H1 (cell line): ENCODE data around the gene VMO1. TPM values are rescaled to one million over a fixed set of nuclear protein-coding genes. Genes with fewer than 3 reads are reported as not detected.

Source experiments
- CTCF ChIA-PET: fragments of 300-600 bp; sonication (Branson Sonifier 250); formaldehyde crosslinking; loops from one replicate; lab custom pipeline; 2021; ENCODE audit not compliant: partially characterized antibody; lab: Charles Lee
- POLR2A ChIA-PET: fragments of 300-600 bp; sonication (Branson Sonifier 250); formaldehyde crosslinking; loops from one replicate; lab custom pipeline; 2021; ENCODE audit warnings: inconsistent platforms; ENCODE audit not compliant: partially characterized antibody; lab: Charles Lee
- DNase-seq, 2 experiments: peaks; one replicate each; pipeline versions ENCODE4 v3.0.0 to v3.0.0-alpha.2; 2010 to 2022; ENCODE audit warnings: low spot score in 2 of 2, low read depth in 1 of 2, mixed read lengths in 1 of 2
- FAIRE-seq: peaks from 2 replicates; lab custom pipeline; 2011; peaks lifted over from hg19 to GRCh38; lab: Jason Lieb, UNC
- H2AFZ ChIP-seq: 2 replicates; pipeline ENCODE4 v1.8.1; 2012; ENCODE audit warnings: low read length, inconsistent platforms
- H2AK5ac ChIP-seq: 2 replicates; pipeline ENCODE4 v1.6.1; 2013; ENCODE audit warnings: low read depth, low read length
- H2BK120ac ChIP-seq: replicated peaks from 2 replicates; pipeline ENCODE3; 2013; ENCODE audit warnings: low read depth, low read length, inconsistent platforms
- H2BK12ac ChIP-seq: 2 replicates; pipeline ENCODE4 v1.6.1; 2013; ENCODE audit warnings: low read depth, low read length
- H2BK15ac ChIP-seq: 2 replicates; pipeline ENCODE4 v1.6.1; 2013; ENCODE audit warnings: low read length
- H2BK20ac ChIP-seq: 2 replicates; pipeline ENCODE4 v1.6.1; 2013; ENCODE audit warnings: low read length
- H2BK5ac ChIP-seq: 2 replicates; pipeline ENCODE4 v1.6.1; 2013; ENCODE audit warnings: low read depth, low read length
- H3K14ac ChIP-seq: 2 replicates; pipeline ENCODE4 v1.6.1; 2013; ENCODE audit warnings: inconsistent platforms; ENCODE audit not compliant: insufficient read length
- H3K18ac ChIP-seq: 2 replicates; pipeline ENCODE4 v1.6.1; 2013; ENCODE audit warnings: low read length; ENCODE audit errors: extremely low read depth
- H3K23ac ChIP-seq: 2 replicates; pipeline ENCODE4 v1.6.1; 2013; ENCODE audit warnings: inconsistent platforms; ENCODE audit not compliant: insufficient read length
- H3K23me2 ChIP-seq: 2 replicates; pipeline ENCODE4 v1.6.1; 2013; ENCODE audit warnings: low read depth, low read length
- H3K27ac ChIP-seq: 2 replicates; pipeline ENCODE4 v1.6.1; 2011; ENCODE audit warnings: low read depth, low read length, inconsistent platforms
- H3K27me3 ChIP-seq, 4 experiments: replicated peaks in 1 of 4; 1 replicate in 1 of 4; 2 replicates in 3 of 4; pipeline versions ENCODE4 v1.6.1 to v1.8.1; 2011 to 2013; ENCODE audit warnings: low read length in 3 of 4, mild to moderate bottlenecking in 3 of 4, inconsistent platforms in 2 of 4, mixed read lengths in 2 of 4, moderate library complexity in 1 of 4; ENCODE audit not compliant: control insufficient read depth in 3 of 4, insufficient read depth in 3 of 4; ENCODE audit errors: extremely low read depth in 1 of 4
- H3K36me3 ChIP-seq, 4 experiments: 2 replicates each; pipeline versions ENCODE4 v1.6.1 to v1.8.1; 2011 to 2013; ENCODE audit warnings: mild to moderate bottlenecking in 4 of 4, low read length in 3 of 4, moderate library complexity in 2 of 4, control low read depth in 1 of 4, inconsistent platforms in 1 of 4; ENCODE audit not compliant: insufficient read depth in 4 of 4, control insufficient read depth in 2 of 4
- H3K4ac ChIP-seq: replicated peaks from 2 replicates; pipeline ENCODE3; 2013; ENCODE audit warnings: low read length, low read depth, mixed read lengths, inconsistent platforms; ENCODE audit not compliant: insufficient read length
- H3K4me1 ChIP-seq, 4 experiments: replicated peaks in 1 of 4; 1 replicate in 1 of 4; 2 replicates in 3 of 4; pipeline versions ENCODE4 v1.6.1 to v1.8.1; 2011 to 2013; ENCODE audit warnings: low read length in 3 of 4, inconsistent platforms in 2 of 4, mixed read lengths in 1 of 4; ENCODE audit not compliant: insufficient read depth in 4 of 4, control insufficient read depth in 3 of 4
- H3K4me2 ChIP-seq, 2 experiments: 2 replicates each; pipeline versions ENCODE4 v1.6.1 to v1.8.1; 2011 to 2013; ENCODE audit warnings: low read depth in 2 of 2, low read length in 2 of 2, control low read depth in 1 of 2, inconsistent platforms in 1 of 2, mild to moderate bottlenecking in 1 of 2; ENCODE audit not compliant: insufficient read depth in 1 of 2
- H3K4me3 ChIP-seq, 4 experiments: fragments of 200-600, 300-600 bp in 1 of 4; sonication (generic), shearing (Covaris generic), sonication (Bioruptor Twin) in 1 of 4; 2 replicates each; pipeline versions ENCODE4 v1.5.1 to v1.8.1; 2011 to 2016; ENCODE audit warnings: low read length in 4 of 4, low read depth in 3 of 4, control low read depth in 2 of 4, inconsistent platforms in 2 of 4, mild to moderate bottlenecking in 2 of 4, mixed read lengths in 1 of 4, moderate library complexity in 1 of 4; ENCODE audit not compliant: insufficient read depth in 2 of 4; ENCODE audit errors: extremely low read depth in 1 of 4
- H3K56ac ChIP-seq: replicated peaks from 2 replicates; pipeline ENCODE3; 2013; ENCODE audit warnings: low read depth, mild to moderate bottlenecking, mixed read lengths, low read length, inconsistent platforms; ENCODE audit not compliant: insufficient read length
- H3K79me1 ChIP-seq: 2 replicates; pipeline ENCODE4 v1.6.1; 2013; ENCODE audit warnings: low read depth, low read length, control low read depth
- H3K79me2 ChIP-seq, 2 experiments: 2 replicates each; pipeline versions ENCODE4 v1.6.1 to v1.8.1; 2012 to 2013; ENCODE audit warnings: low read length in 2 of 2, mild to moderate bottlenecking in 2 of 2, inconsistent platforms in 1 of 2; ENCODE audit not compliant: insufficient read depth in 2 of 2, control insufficient read depth in 1 of 2
- H3K9ac ChIP-seq, 4 experiments: replicated peaks in 1 of 4; 1 replicate in 1 of 4; 2 replicates in 3 of 4; pipeline versions ENCODE4 v1.6.1 to v1.8.1; 2011 to 2013; ENCODE audit warnings: low read depth in 3 of 4, low read length in 3 of 4, control low read depth in 2 of 4, mild to moderate bottlenecking in 2 of 4, moderate library complexity in 2 of 4, inconsistent platforms in 1 of 4; ENCODE audit errors: extremely low read depth in 1 of 4
- H3K9me3 ChIP-seq, 2 experiments: 2 replicates each; pipeline versions ENCODE4 v1.6.1 to v1.8.1; 2012 to 2013; ENCODE audit warnings: mild to moderate bottlenecking in 2 of 2, moderate library complexity in 2 of 2, control low read depth in 1 of 2, inconsistent platforms in 1 of 2, low read depth in 1 of 2, low read length in 1 of 2, mixed read lengths in 1 of 2; ENCODE audit not compliant: insufficient read depth in 2 of 2
- H4K20me1 ChIP-seq, 2 experiments: replicated peaks in 1 of 2; 2 replicates each; pipeline versions ENCODE3 to v1.8.1; 2011 to 2013; ENCODE audit warnings: inconsistent platforms in 2 of 2, low read length in 2 of 2, mild to moderate bottlenecking in 1 of 2; ENCODE audit not compliant: insufficient read depth in 2 of 2, control insufficient read depth in 1 of 2
- H4K5ac ChIP-seq: 2 replicates; pipeline ENCODE4 v1.6.1; 2013; ENCODE audit warnings: low read length, low read depth, mixed read lengths, inconsistent platforms; ENCODE audit not compliant: insufficient read length
- H4K8ac ChIP-seq: 2 replicates; pipeline ENCODE4 v1.8.0; 2013; ENCODE audit warnings: mild to moderate bottlenecking, moderate library complexity, low read length, inconsistent platforms; ENCODE audit not compliant: insufficient read depth; ENCODE audit errors: extremely low read depth
- H4K91ac ChIP-seq: replicated peaks from 2 replicates; pipeline ENCODE3; 2013; ENCODE audit warnings: low read length, mixed read lengths, inconsistent platforms; ENCODE audit not compliant: insufficient read length
- BACH1 ChIP-seq: IDR thresholded peaks from 2 replicates; pipeline ENCODE4 v1.6.1; 2012; ENCODE audit warnings: low read length, improper control_type of control experiment
- CREB1 ChIP-seq: IDR thresholded peaks from 2 replicates; pipeline ENCODE4 v1.6.1; 2012; ENCODE audit warnings: inconsistent platforms
- HDAC2 ChIP-seq, 2 experiments: fragments of 300-600 bp in 1 of 2; sonication (generic) in 1 of 2; IDR thresholded peaks; 2 replicates each; pipeline ENCODE4 v1.6.1; 2011 to 2012; ENCODE audit warnings: low read depth in 2 of 2, low read length in 2 of 2, mild to moderate bottlenecking in 2 of 2, moderate library complexity in 2 of 2, borderline replicate concordance in 1 of 2, inconsistent platforms in 1 of 2
- JUN ChIP-seq: IDR thresholded peaks from 2 replicates; pipeline ENCODE4 v1.6.1; 2011; ENCODE audit warnings: low read depth, mild to moderate bottlenecking, improper control_type of control experiment, low read length
- KDM4A ChIP-seq: IDR thresholded peaks from one replicate; pipeline ENCODE4 v1.7.1; 2012; ENCODE audit warnings: low read depth, mild to moderate bottlenecking, moderate library complexity, low read length, inconsistent platforms; ENCODE audit not compliant: severe bottlenecking
- POLR2AphosphoS5 ChIP-seq: IDR thresholded peaks from 2 replicates; pipeline ENCODE4 v1.6.1; 2011; ENCODE audit warnings: low read depth, low read length
- SIN3A ChIP-seq, 2 experiments: IDR thresholded peaks in 1 of 2; conservative IDR thresholded peaks in 1 of 2; 2 replicates each; pipeline ENCODE4 v1.6.1; 2011 to 2012; ENCODE audit warnings: low read length in 2 of 2, improper control_type of control experiment in 1 of 2, low read depth in 1 of 2, mild to moderate bottlenecking in 1 of 2
- SP2 ChIP-seq: IDR thresholded peaks from 2 replicates; pipeline ENCODE4 v1.6.1; 2012; ENCODE audit warnings: mild to moderate bottlenecking, low read length, inconsistent platforms
- SP4 ChIP-seq: IDR thresholded peaks from 2 replicates; pipeline ENCODE4 v1.6.1; 2012; ENCODE audit warnings: low read length, inconsistent platforms
- USF2 ChIP-seq: IDR thresholded peaks from 2 replicates; pipeline ENCODE4 v1.6.1; 2011; ENCODE audit warnings: low read length, improper control_type of control experiment
- WGBS, 2 experiments: shearing (Covaris generic) in 1 of 2; methylation state at CpG; one replicate each; pipeline versions ENCODE4 v1.1.6 to v1.1.7; 2013 to 2015; ENCODE audit warnings: low lambda C conversion rate in 2 of 2, mixed read lengths in 2 of 2, inconsistent platforms in 1 of 2, low coverage in 1 of 2, missing lambda C conversion rate in 1 of 2; ENCODE audit not compliant: insufficient replicate concordance in 2 of 2, insufficient coverage in 1 of 2, insufficient read length in 1 of 2; ENCODE audit errors: extremely low coverage in 1 of 2, missing lambda C conversion rate in 1 of 2; 5-methylcytosine and 5-hydroxymethylcytosine counted together
- polyA plus RNA-seq, 7 experiments: library from polyadenylated mRNA; depleted of rRNA in 3 of 7; stranded (reverse) in 5 of 7; unstranded in 2 of 7; fragments of >200 nt in 5 of 7; fragments of 200-250 nt in 2 of 7; gene quantifications; 1 replicate in 5 of 7; 2 replicates in 1 of 7; 4 replicates in 1 of 7; pipeline versions ENCODE4 v1.2.1 to v1.2.3, GENCODE V29; 2011 to 2013; ENCODE audit warnings: missing spikeins in 2 of 7, mixed read lengths in 2 of 7
- total RNA-seq: library from RNA; stranded (reverse); fragmentation: NEBNext Ultra II Directional; extraction: Animal tissue kit (Norgen Biotek cat#: 25700); gene quantifications from 2 replicates; pipeline ENCODE4 v1.2.1, GENCODE V29; 2021
- TF ChIP-seq, protein P1 (sequence below): IDR thresholded peaks from 2 replicates; pipeline ENCODE4 v1.6.1; 2012; ENCODE audit warnings: inconsistent platforms

VMO1 gene
- total and polyA plus RNA-seq, 2 of the 8 experiments (the other 6 are each of a cell fraction or from before 2014, with no cell fraction given): 0.30 TPM; not detected in 1

DNA sequence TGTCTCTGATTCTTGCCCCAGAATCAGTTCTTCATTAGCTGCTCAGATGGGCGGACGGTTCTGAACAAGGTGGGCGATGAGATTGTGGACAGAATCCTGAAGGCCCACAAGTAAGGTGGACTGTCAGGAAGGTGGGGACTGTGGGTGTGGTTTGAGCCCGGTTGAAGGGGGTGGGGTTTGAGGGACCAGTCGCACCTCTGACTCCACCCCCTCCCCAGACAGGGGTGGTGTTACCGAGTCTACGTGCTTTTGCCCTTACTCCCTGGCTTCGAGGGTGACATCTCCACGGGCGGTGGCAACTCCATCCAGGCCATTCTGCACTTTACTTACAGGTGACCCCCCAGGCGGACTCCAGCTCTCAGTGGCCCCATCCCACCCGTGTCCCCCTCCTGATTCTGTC lies 32.1 kb upstream of the VMO1 start:
- Histone ChIP-seq H4K8ac (no peak overlapping the region; the same call in 1 of the 2 replicates), H4K91ac (no peak overlapping the region), H3K56ac (no peak overlapping the region), H4K20me1 (peaks cover 3 to 7% of the 10 kb centered on the region in 2 experiments), H3K23ac (no peak overlapping the region), H3K79me1 (no peaks in the 10 kb centered on the region; the same call in 1 of the 2 replicates), H2BK120ac (no peak overlapping the region), H4K5ac (no peak overlapping the region), H3K4me3 (no peak overlapping the region), H3K14ac (no peak overlapping the region), H3K9me3 (no peaks in the 10 kb centered on the region; a peak in 1 of 4 replicates), H2AFZ (no peak overlapping the region), H3K27me3 (no peaks in the 10 kb centered on the region), H3K23me2 (no peaks in the 10 kb centered on the region), H3K79me2 (no peaks in the 10 kb centered on the region), H3K36me3 (peaks cover 6 to 10% (median 9%) of the 10 kb centered on the region in 4 experiments; a peak in 6 of 8 replicates), H3K18ac (no peak overlapping the region), H3K4me1 (no peaks in the 10 kb centered on the region), H3K9ac (no peak overlapping the region), H3K4ac (no peak overlapping the region), H2BK15ac (no peak overlapping the region), H2AK5ac (no peak overlapping the region), H2BK20ac (no peak overlapping the region), H3K27ac (no peak overlapping the region), H3K4me2 (no peak overlapping the region), H2BK12ac (no peak overlapping the region), H2BK5ac (no peak overlapping the region)
- FAIRE-seq (no peak), DNase-seq (no peak)
- ChIA-PET POLR2A (interaction anchor here (1.3 to 1.7 kb wide), 3 partner anchors 8 to 11 kb away, joined by 3 to 15 read pairs (median 5); partner anchors contain the start of gene PLD2), CTCF (interaction anchor here (1.0 to 3.0 kb wide), 5 partner anchors 28 to 81 kb away, joined by 3 to 9 read pairs (median 5); partner anchors contain the start of gene C17orf107)
- WGBS, 2 experiments: 82% methylated on average over 8 of the region's 12 CpGs; no CpG with 5 or more reads in 1 of the 2 experiments
- no peak for TF ChIP-seq SIN3A (conservative IDR thresholded peaks at IDR 0.05 in 1 of 2, IDR thresholded peaks at IDR 0.05 in 1 of 2; ENCODE audit: low read depth in 1 of 2, low read length in 2 of 2)
- TF ChIP-seq, protein P1, sequence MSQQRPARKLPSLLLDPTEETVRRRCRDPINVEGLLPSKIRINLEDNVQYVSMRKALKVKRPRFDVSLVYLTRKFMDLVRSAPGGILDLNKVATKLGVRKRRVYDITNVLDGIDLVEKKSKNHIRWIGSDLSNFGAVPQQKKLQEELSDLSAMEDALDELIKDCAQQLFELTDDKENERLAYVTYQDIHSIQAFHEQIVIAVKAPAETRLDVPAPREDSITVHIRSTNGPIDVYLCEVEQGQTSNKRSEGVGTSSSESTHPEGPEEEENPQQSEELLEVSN: no peak
- TF ChIP-seq HDAC2 (IDR thresholded peaks at IDR 0.05; ENCODE audit: borderline replicate concordance in 1 of 2, low read depth in 2 of 2, low read length in 2 of 2): no peak
- no peak; the same call in 1 of the 2 replicates for TF ChIP-seq POLR2AphosphoS5
- TF ChIP-seq BACH1: no peak
- TF ChIP-seq SP2: no peak
- TF ChIP-seq KDM4A: no peak
- no peak for TF ChIP-seq USF2
- no peak for TF ChIP-seq JUN
- no peak for TF ChIP-seq CREB1
- TF ChIP-seq SP4: no peak
